H1 (cell line): ENCODE measurements around the gene UGT2A2.

Experiments used
- TAF1 ChIP-seq: IDR thresholded peaks from 2 replicates; pipeline ENCODE4 v1.6.1; 2011; ENCODE audit warnings: mild to moderate bottlenecking, low read depth, low read length
- TF ChIP-seq, protein P1 (sequence below), 3 experiments: IDR thresholded peaks; 1 replicate in 2 of 3; 2 replicates in 1 of 3; pipeline versions ENCODE4 v1.5.1 to v1.6.1; 2011; ENCODE audit warnings: low read length in 3 of 3, mild to moderate bottlenecking in 3 of 3, inconsistent platforms in 2 of 3, low read depth in 1 of 3, moderate library complexity in 1 of 3; ENCODE audit not compliant: insufficient read depth in 1 of 3; ENCODE audit errors: control extremely low read depth in 1 of 3

DNA sequence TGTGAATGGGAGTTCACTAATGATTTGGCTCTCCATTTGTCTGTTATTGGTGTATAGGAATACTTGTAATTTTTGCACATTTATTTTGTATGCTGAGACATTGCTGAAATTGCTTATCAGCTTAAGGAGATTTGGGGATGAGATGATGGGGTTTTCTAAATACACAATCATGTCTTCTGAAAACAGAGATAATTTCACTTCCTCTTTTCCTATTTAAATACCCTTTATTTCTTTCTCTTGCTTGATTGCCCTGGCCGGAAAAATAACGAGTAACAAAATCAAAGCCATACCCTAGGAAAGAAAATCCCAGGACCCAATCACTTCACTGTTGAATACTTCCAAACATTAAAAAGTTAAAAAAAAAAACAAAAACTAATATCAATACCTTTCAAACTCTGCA lies 76.0 kb downstream of the UGT2A2 start:
- TF ChIP-seq, protein P1, sequence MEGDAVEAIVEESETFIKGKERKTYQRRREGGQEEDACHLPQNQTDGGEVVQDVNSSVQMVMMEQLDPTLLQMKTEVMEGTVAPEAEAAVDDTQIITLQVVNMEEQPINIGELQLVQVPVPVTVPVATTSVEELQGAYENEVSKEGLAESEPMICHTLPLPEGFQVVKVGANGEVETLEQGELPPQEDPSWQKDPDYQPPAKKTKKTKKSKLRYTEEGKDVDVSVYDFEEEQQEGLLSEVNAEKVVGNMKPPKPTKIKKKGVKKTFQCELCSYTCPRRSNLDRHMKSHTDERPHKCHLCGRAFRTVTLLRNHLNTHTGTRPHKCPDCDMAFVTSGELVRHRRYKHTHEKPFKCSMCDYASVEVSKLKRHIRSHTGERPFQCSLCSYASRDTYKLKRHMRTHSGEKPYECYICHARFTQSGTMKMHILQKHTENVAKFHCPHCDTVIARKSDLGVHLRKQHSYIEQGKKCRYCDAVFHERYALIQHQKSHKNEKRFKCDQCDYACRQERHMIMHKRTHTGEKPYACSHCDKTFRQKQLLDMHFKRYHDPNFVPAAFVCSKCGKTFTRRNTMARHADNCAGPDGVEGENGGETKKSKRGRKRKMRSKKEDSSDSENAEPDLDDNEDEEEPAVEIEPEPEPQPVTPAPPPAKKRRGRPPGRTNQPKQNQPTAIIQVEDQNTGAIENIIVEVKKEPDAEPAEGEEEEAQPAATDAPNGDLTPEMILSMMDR (IDR thresholded peaks at IDR 0.05; ENCODE audit: control extremely low read depth in 1 of 3, insufficient read depth in 1 of 3, low read depth in 1 of 3, low read length in 3 of 3), result no peak
- no peak for TF ChIP-seq TAF1
